Stimulated activated CD8-positive, alpha-beta memory T cell treated with anti-CD3 and anti-CD28 coated beads, Interleukin-2, amount 100 ng/mL, for 48 hours (primary cell): ENCODE measurements around the gene PTP4A2.
A peak's percentile ranks its signal among the peaks of the same experiment; 100 is the strongest.
"Not testable (repeated sequence)": the region's sequence is repeated elsewhere in the genome, so short reads cannot be mapped to it uniquely, and the experiment has no call there.

Source experiments
- DNase-seq, 2 donors: peaks; one replicate each; pipeline ENCODE4 v3.0.0-alpha.2; 2020; ENCODE audit warnings: low read depth in 2 of 2

Gene PTP4A2

GRCh38 chr1:31925824-31926223 is 12.3 kb downstream of the PTP4A2 start:
- DNase-seq = not testable (repeated sequence)

GRCh38 chr1:31924839-31925238 is 13.3 kb downstream of the PTP4A2 start:
- DNase-seq = no peak

GRCh38 chr1:31923901-31924535 is 14.2 kb downstream of the PTP4A2 start:
- no peak for DNase-seq

- no peak for DNase-seq
These were observed 17.2 kb downstream of the PTP4A2 start for GRCh38 chr1:31920956-31921355.

GRCh38 chr1:31919591-31919990 is 18.6 kb downstream of the PTP4A2 start:
- no peak for DNase-seq

- no peak for DNase-seq
These were observed 22.7 kb downstream of the PTP4A2 start for GRCh38 chr1:31915438-31915837.

GRCh38 chr1:31913968-31914367 is 24.2 kb downstream of the PTP4A2 start:
- DNase-seq = no peak

- no peak for DNase-seq
These were observed 25.3 kb downstream of the PTP4A2 start for GRCh38 chr1:31912839-31913239.

- DNase-seq = no peak
These were observed 26.0 kb downstream of the PTP4A2 start for GRCh38 chr1:31911994-31912780.

GRCh38 chr1:31910933-31911332 is 27.2 kb downstream of the PTP4A2 start:
- DNase-seq = no peak

- DNase-seq = no peak
These were observed 28.5 kb downstream of the PTP4A2 start for GRCh38 chr1:31909691-31910090.

GRCh38 chr1:31906557-31906956 is 31.6 kb downstream of the PTP4A2 start:
- DNase-seq = no peak

GRCh38 chr1:31905681-31906080 is 32.5 kb downstream of the PTP4A2 start:
- DNase-seq = no peak

- no peak for DNase-seq
These were observed 33.1 kb downstream of the PTP4A2 start for GRCh38 chr1:31905093-31905509.

GRCh38 chr1:31904339-31905092 is 33.7 kb downstream of the PTP4A2 start:
- no peak for DNase-seq

- DNase-seq = no peak
These were observed 35.7 kb downstream of the PTP4A2 start for GRCh38 chr1:31902510-31902860.

- no peak for DNase-seq
These were observed 36.2 kb downstream of the PTP4A2 start for GRCh38 chr1:31901838-31902509.

- DNase-seq = no peak
These were observed 37.4 kb downstream of the PTP4A2 start for GRCh38 chr1:31900790-31901189.

GRCh38 chr1:31897526-31898100 is 40.6 kb downstream of the PTP4A2 start:
- no peak for DNase-seq

GRCh38 chr1:31895474-31896198 is 42.5 kb downstream of the PTP4A2 start:
- DNase-seq = not testable (repeated sequence)

GRCh38 chr1:31891280-31891679 is 46.9 kb downstream of the PTP4A2 start:
- DNase-seq = peak in 1 of 2 donors; percentile 22
